Thymus (tissue), 11 donors: Measurements from ENCODE around the gene LRRC71. TPM values are rescaled to one million over a fixed set of nuclear protein-coding genes. Genes with fewer than 3 reads are reported as not detected.

Experiments
- DNase-seq, 9 donors: peaks; one replicate each; pipeline ENCODE4 v3.0.0-alpha.2; 2013; ENCODE audit warnings: low spot score in 9 of 9, low read depth in 6 of 9, missing footprints in 1 of 9
- H3K27ac ChIP-seq, 2 donors: one replicate each; pipeline ENCODE4 v1.5.1; 2013; ENCODE audit warnings: control low read depth in 1 of 2, low read depth in 1 of 2, low read length in 1 of 2, mild to moderate bottlenecking in 1 of 2, moderate library complexity in 1 of 2
- H3K27me3 ChIP-seq, 2 donors: one replicate each; pipeline ENCODE4 v1.5.1; 2013; ENCODE audit warnings: low read length in 1 of 2; ENCODE audit not compliant: control insufficient read depth in 2 of 2, insufficient read depth in 1 of 2
- H3K36me3 ChIP-seq, 2 donors: one replicate each; pipeline ENCODE4 v1.5.1; 2013; ENCODE audit warnings: low read length in 1 of 2, mild to moderate bottlenecking in 1 of 2, moderate library complexity in 1 of 2; ENCODE audit not compliant: control insufficient read depth in 2 of 2, insufficient read depth in 2 of 2
- H3K4me1 ChIP-seq, 2 donors: one replicate each; pipeline ENCODE4 v1.5.1; 2013; ENCODE audit warnings: low read length in 2 of 2; ENCODE audit not compliant: control insufficient read depth in 2 of 2, insufficient read depth in 2 of 2
- H3K4me3 ChIP-seq, 2 donors: one replicate each; pipeline ENCODE4 v1.5.1; 2013; ENCODE audit warnings: low read length in 2 of 2, control low read depth in 1 of 2, mild to moderate bottlenecking in 1 of 2
- H3K9me3 ChIP-seq, 2 donors: one replicate each; pipeline ENCODE4 v1.5.1; 2013; ENCODE audit warnings: low read length in 1 of 2, mild to moderate bottlenecking in 1 of 2; ENCODE audit not compliant: control insufficient read depth in 2 of 2, insufficient read depth in 1 of 2
- WGBS: extraction: QIAGEN DNeasy Blood & Tissue Kit; methylation state at CpG from one replicate; pipeline ENCODE4 v1.1.7; 2013; 5-methylcytosine and 5-hydroxymethylcytosine counted together
- polyA plus RNA-seq: library from polyadenylated mRNA; stranded (reverse); fragments of 200-250 nt; gene quantifications from one replicate; pipeline ENCODE4 v1.2.3, GENCODE V29; 2013
- total RNA-seq: library from RNA; stranded (reverse); fragments of 120-200 nt; gene quantifications from one replicate; pipeline ENCODE4 v1.2.4, GENCODE V29; 2013
- donor health status: healthy.

The LRRC71 gene
- total and polyA plus RNA-seq, 2 donors = 0.11 TPM; not detected in 1

GRCh38 chr1:156928043-156928602 lies 7.7 kb downstream of the LRRC71 start:
- H3K27me3 ChIP-seq = peaks cover 45 to 76% of the 10 kb centered on the region in 2 donors
- H3K9me3 ChIP-seq = no peaks in the 10 kb centered on the region
- peaks cover 0 to 7% of the 10 kb centered on the region in 2 donors for H3K4me1 ChIP-seq
- no peak for DNase-seq
- WGBS = 10% methylated on average over 4 of the region's 4 CpGs
- no peaks in the 10 kb centered on the region for H3K36me3 ChIP-seq
- H3K27ac ChIP-seq = no peak overlapping the region
- H3K4me3 ChIP-seq = no peak overlapping the region

- 76% methylated on average over 6 of the region's 6 CpGs for WGBS
- no peaks in the 10 kb centered on the region for H3K36me3 ChIP-seq
- peaks cover 0 to 4% of the 10 kb centered on the region in 2 donors for H3K4me1 ChIP-seq
- no peak for DNase-seq
- peaks cover 31 to 60% of the 10 kb centered on the region in 2 donors for H3K27me3 ChIP-seq
- no peak overlapping the region for H3K4me3 ChIP-seq
- no peak overlapping the region for H3K27ac ChIP-seq
- H3K9me3 ChIP-seq = no peaks in the 10 kb centered on the region
Measured at GRCh38 chr1:156929596-156930238, 9.3 kb downstream of the LRRC71 start.

DNA sequence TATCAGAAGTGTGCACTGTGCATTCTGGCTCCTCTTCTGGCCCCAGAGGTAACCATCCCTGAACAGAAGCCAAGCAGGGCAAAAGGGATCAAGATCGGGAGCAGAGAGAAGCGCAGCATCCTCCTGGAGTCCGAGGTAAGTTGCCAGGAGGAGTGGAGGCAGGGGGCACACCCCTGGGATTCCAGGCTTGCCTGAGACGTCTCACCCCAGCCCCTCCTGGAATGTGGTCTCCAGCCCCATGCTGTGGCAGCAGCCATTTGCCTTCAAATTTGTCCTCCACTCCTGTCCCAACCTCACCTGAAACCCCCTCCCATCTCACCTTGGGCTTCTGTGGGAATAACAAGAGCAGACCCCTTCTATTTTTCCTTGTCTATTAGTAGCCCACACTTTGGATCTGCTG lies 10.1 kb downstream of the LRRC71 start:
- no peak overlapping the region for H3K27ac ChIP-seq
- WGBS = 90% methylated on average over 4 of the region's 4 CpGs

GRCh38 chr1:156931211-156931952 lies 10.9 kb downstream of the LRRC71 start:
- WGBS = 68% methylated on average over 11 of the region's 11 CpGs
- H3K36me3 ChIP-seq = no peaks in the 10 kb centered on the region
- H3K9me3 ChIP-seq = no peaks in the 10 kb centered on the region
- no peak overlapping the region for H3K4me3 ChIP-seq
- no peak overlapping the region for H3K27ac ChIP-seq
- peaks cover 16 to 43% of the 10 kb centered on the region in 2 donors for H3K27me3 ChIP-seq
- peak in 1 of 9 donors; percentile 22 for DNase-seq
- H3K4me1 ChIP-seq = peaks cover 0 to 4% of the 10 kb centered on the region in 2 donors

More for the DNA sequence above, 10.1 kb downstream of the LRRC71 start:
- DNase-seq = no peak
- H3K27me3 ChIP-seq = peaks cover 23 to 52% of the 10 kb centered on the region in 2 donors
- H3K4me1 ChIP-seq = peaks cover 0 to 4% of the 10 kb centered on the region in 2 donors
- H3K36me3 ChIP-seq = no peaks in the 10 kb centered on the region
- no peak overlapping the region for H3K4me3 ChIP-seq
- no peaks in the 10 kb centered on the region for H3K9me3 ChIP-seq

DNA sequence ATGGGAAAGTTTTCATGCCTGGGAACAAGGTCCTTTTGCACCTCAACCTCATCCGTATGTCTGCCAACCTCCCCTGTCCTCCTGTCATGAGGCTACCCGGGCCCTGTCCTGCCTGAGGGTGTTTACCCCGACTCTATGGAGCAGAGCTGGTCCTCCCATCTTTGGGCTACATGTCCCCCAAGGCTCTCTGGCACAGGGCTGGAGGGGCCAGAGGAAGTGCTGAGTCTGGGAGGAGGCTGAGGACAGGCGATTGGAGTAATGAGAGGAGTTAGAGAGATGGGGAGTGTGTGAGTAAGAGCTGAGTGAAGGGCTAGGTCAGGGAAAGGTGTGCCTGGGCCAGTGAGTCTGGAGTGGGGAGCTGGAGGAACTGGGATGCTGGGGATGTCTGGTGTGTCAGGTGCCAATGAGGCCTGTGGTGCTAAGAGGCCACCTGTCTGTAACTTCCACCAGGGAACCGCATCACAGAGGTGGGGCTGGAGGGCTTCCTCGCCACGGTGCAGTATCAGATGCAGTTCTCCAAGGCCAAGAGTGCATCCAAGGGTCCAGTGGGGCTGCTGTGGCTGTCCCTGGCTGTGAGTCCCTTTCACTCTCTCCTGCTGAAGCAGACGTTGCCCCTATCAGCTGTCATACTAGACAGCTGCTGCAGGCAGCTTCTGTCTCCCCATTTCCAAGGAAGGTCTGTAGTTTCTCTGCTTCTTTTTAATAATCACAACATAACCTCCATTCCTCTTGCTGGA lies 11.7 kb downstream of the LRRC71 start:
- no peak overlapping the region for H3K4me3 ChIP-seq
- H3K4me1 ChIP-seq = peaks cover 0 to 4% of the 10 kb centered on the region in 2 donors
- WGBS = 81% methylated on average over 8 of the region's 8 CpGs
- H3K36me3 ChIP-seq = no peaks in the 10 kb centered on the region
- peaks cover 10 to 35% of the 10 kb centered on the region in 2 donors for H3K27me3 ChIP-seq
- no peak for DNase-seq
- no peaks in the 10 kb centered on the region for H3K9me3 ChIP-seq
- no peak overlapping the region for H3K27ac ChIP-seq

DNA sequence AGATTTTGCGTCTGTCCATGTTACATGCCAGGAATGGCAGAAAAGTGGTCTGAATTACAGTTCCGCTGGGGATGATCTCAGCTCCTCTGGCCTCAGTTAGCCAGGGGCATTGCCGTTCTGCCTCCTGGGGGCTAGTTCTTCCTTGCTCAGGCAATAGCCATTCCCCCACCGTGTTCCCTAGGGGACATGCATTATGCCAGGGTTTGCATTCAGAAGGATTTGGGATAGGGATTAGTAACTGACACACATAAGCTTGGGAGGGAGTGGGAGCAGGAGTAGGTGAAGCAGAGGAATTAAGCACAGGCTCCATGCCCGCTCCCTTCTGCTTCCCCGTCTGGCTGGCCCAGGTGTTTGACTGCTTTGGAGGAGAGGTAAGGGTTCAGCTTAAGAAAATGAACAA lies 12.7 kb downstream of the LRRC71 start:
- Histone ChIP-seq H3K4me3 (no peak overlapping the region), H3K9me3 (no peaks in the 10 kb centered on the region), H3K27ac (no peak overlapping the region), H3K4me1 (no peaks in the 10 kb centered on the region), H3K36me3 (no peaks in the 10 kb centered on the region), H3K27me3 (peaks cover 0 to 27% of the 10 kb centered on the region in 2 donors)
- DNase-seq = no peak
- WGBS = 94% methylated on average over 6 of the region's 6 CpGs

DNA sequence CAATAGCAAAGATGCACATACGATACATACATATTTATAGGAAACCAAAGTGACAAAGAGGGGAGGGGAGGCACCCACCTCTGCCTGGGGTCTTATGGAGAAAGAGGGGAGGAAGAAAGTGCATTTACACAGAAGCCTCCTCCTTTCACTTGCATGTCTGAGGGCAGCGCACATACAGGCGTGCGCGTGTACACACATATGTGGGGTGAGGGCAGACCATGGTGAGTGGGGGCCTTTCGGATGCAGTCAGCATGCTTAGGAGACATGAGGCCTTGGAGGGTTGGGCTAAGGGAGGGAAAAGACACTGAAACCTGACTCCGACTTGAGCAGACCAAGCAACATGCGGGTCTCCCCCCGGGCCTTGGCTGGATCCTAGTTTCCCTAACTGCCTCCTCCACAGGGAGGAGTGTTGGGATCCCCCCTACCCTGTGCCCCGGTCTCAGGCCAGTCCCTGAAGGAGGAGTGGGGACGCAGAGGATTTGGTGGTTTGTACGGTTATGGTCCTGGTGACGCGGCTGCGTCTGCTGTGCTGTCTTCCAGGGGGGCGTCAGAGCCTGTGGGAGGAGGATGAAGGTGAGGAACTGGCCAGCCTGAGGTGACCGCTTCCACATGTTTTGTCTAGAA lies 15.2 kb downstream of the LRRC71 start:
- DNase-seq = no peak
- H3K36me3 ChIP-seq = no peaks in the 10 kb centered on the region
- no peak overlapping the region for H3K27ac ChIP-seq
- no peaks in the 10 kb centered on the region for H3K9me3 ChIP-seq
- peaks cover 0 to 6% of the 10 kb centered on the region in 2 donors for H3K27me3 ChIP-seq
- no peaks in the 10 kb centered on the region for H3K4me1 ChIP-seq
- 95% methylated on average over 17 of the region's 17 CpGs for WGBS
- no peak overlapping the region for H3K4me3 ChIP-seq

DNA sequence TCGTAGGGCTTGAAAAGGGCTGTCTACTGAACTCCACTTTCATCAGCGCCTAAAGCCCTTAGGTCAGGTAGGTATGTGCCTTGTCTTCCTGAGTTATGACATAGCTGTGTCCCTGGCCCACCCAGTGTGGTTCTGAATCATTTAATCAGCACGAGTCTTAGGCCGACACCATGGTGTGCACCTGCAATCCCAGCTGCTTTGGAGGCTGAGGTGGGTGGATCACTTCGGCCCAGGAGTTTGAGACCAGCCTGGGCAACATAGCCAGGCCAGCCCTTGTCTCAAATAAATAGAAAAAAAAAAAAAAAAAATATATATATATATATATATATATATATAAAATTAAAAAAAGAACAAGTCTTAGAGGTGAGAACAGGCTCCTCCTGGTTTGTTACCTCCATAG lies 15.8 kb downstream of the LRRC71 start:
- H3K4me1 ChIP-seq = no peaks in the 10 kb centered on the region
- DNase-seq = no peak
- H3K36me3 ChIP-seq = no peaks in the 10 kb centered on the region
- peaks cover 0 to 2% of the 10 kb centered on the region in 2 donors for H3K27me3 ChIP-seq
- H3K4me3 ChIP-seq = no peak overlapping the region
- H3K27ac ChIP-seq = no peak overlapping the region
- no peaks in the 10 kb centered on the region for H3K9me3 ChIP-seq
- WGBS = 94% methylated on average over 5 of the region's 5 CpGs
